Upper lobe of left lung (tissue), 6 donors: ENCODE measurements around the gene GP1BB. TPM values are rescaled to one million over a fixed set of nuclear protein-coding genes. Genes with fewer than 3 reads are reported as not detected.
"Not testable (repeated sequence)": the region's sequence is repeated elsewhere in the genome, so short reads cannot be mapped to it uniquely, and the experiment has no call there.

Source experiments
- ATAC-seq, 2 donors: fragments of 200-7000 bp; cut with Tn5 transposase; one replicate each; pipeline ENCODE4 v1.9.1; 2022; ENCODE audit warnings: mild to moderate bottlenecking in 2 of 2, moderate library complexity in 2 of 2; ENCODE audit not compliant: low FRiP score in 2 of 2
- DNase-seq, 2 donors: peaks; one replicate each; pipeline ENCODE4 v3.0.0-alpha.2; 2019 to 2020
- H3K27ac ChIP-seq, 4 donors: fragments of 200-600 bp; sonication (generic); one replicate each; pipeline ENCODE4 v1.5.1; 2016 to 2019
- H3K27me3 ChIP-seq, 4 donors: fragments of 200-600 bp; sonication (generic); one replicate each; pipeline ENCODE4 v1.5.1; 2017 to 2019
- H3K36me3 ChIP-seq, 4 donors: fragments of 200-600 bp; sonication (generic); one replicate each; pipeline ENCODE4 v1.5.1; 2016 to 2019
- H3K4me1 ChIP-seq, 4 donors: fragments of 200-600 bp; sonication (generic); one replicate each; pipeline ENCODE4 v1.5.1; 2018 to 2019
- H3K4me3 ChIP-seq, 4 donors: fragments of 200-600 bp; sonication (generic); one replicate each; pipeline ENCODE4 v1.5.1; 2017 to 2019; ENCODE audit warnings: mild to moderate bottlenecking in 2 of 4, moderate library complexity in 1 of 4
- H3K9me3 ChIP-seq, 4 donors: fragments of 200-600 bp; sonication (generic); one replicate each; pipeline ENCODE4 v1.5.1; 2018 to 2019
- CTCF ChIP-seq, 6 experiments: fragments of 450-650 bp in 4 of 6; fragments of 200-600 bp in 2 of 6; sonication (generic) in 2 of 6; IDR thresholded peaks; one replicate each; pipeline ENCODE4 v1.5.1; 2016 to 2019; ENCODE audit warnings: antibody characterized with exemption in 6 of 6
- EP300 ChIP-seq, 4 donors: sonication (generic); formaldehyde crosslinking; IDR thresholded peaks; one replicate each; pipeline ENCODE4 v1.5.1; 2017; ENCODE audit warnings: antibody characterized with exemption in 4 of 4, control low read depth in 2 of 4
- POLR2A ChIP-seq, 4 donors: fragments of 450-650 bp; IDR thresholded peaks; one replicate each; pipeline ENCODE4 v1.5.1; 2016 to 2017; ENCODE audit warnings: antibody characterized with exemption in 4 of 4, mild to moderate bottlenecking in 2 of 4
- POLR2AphosphoS5 ChIP-seq, 2 donors: sonication (generic); formaldehyde crosslinking; IDR thresholded peaks; one replicate each; pipeline ENCODE4 v1.5.1; 2017; ENCODE audit warnings: antibody characterized with exemption in 2 of 2
- WGBS, 2 donors: methylation state at CpG; one replicate each; pipeline ENCODE4 v1.1.5; 2017 to 2018; 5-methylcytosine and 5-hydroxymethylcytosine counted together
- total RNA-seq, 6 donors: library from RNA; depleted of rRNA in 4 of 6; stranded (reverse); fragments of >200 nt in 4 of 6; gene quantifications; one replicate each; pipeline versions ENCODE4 v1.1.0 to v1.2.1, GENCODE V29; 2016 to 2021
- donor health status: DM: no; HTN: no; CAD: no; lungs with moderate emphysema.
- donor health status: DM: no; HTN: yes; CAD: no; lungs with severe emphysema.

Gene GP1BB
- total RNA-seq, 6 donors from 2014 or later: 1.5 to 23.7 (median 6.6) TPM

GRCh38 chr22:19693581-19693980, 29.8 kb upstream of the GP1BB start:
- 93 to 96% methylated on average over 13 to 14 of the region's 14 CpGs for WGBS, 2 donors
- TF ChIP-seq POLR2A (IDR thresholded peaks at IDR 0.05): no peak
- no peak for TF ChIP-seq POLR2AphosphoS5 (IDR thresholded peaks at IDR 0.05)
- no peak for TF ChIP-seq EP300 (IDR thresholded peaks at IDR 0.05)
- no peak for TF ChIP-seq CTCF (IDR thresholded peaks at IDR 0.05)
- Histone ChIP-seq H3K9me3 (no peaks in the 10 kb centered on the region), H3K27me3 (peaks cover 0 to 2% (median 0%) of the 10 kb centered on the region in 4 donors), H3K36me3 (no peaks in the 10 kb centered on the region), H3K27ac (no peak overlapping the region), H3K4me1 (peaks cover 0 to 20% (median 3%) of the 10 kb centered on the region in 4 donors), H3K4me3 (no peak overlapping the region)
- no peak for ATAC-seq
- no peak for DNase-seq

GRCh38 chr22:19693981-19694670, 29.2 kb upstream of the GP1BB start:
- no peak overlapping the region for H3K27ac ChIP-seq
- H3K36me3 ChIP-seq: no peaks in the 10 kb centered on the region
- no peaks in the 10 kb centered on the region for H3K9me3 ChIP-seq
- H3K27me3 ChIP-seq: peaks cover 0 to 1% (median 0%) of the 10 kb centered on the region in 4 donors
- 79 to 88% methylated on average over 10 to 12 of the region's 12 CpGs for WGBS, 2 donors
- TF ChIP-seq EP300 (IDR thresholded peaks at IDR 0.05): no peak
- TF ChIP-seq CTCF (IDR thresholded peaks at IDR 0.05): no peak
- no peak for TF ChIP-seq POLR2A (IDR thresholded peaks at IDR 0.05)
- TF ChIP-seq POLR2AphosphoS5 (IDR thresholded peaks at IDR 0.05): no peak
- ATAC-seq (no peak), DNase-seq (no peak)
- peaks cover 0 to 17% (median 3%) of the 10 kb centered on the region in 4 donors for H3K4me1 ChIP-seq
- no peak overlapping the region for H3K4me3 ChIP-seq

- H3K4me1 ChIP-seq: peaks cover 0 to 13% (median 3%) of the 10 kb centered on the region in 4 donors
- no peaks in the 10 kb centered on the region for H3K9me3 ChIP-seq
- no peaks in the 10 kb centered on the region for H3K36me3 ChIP-seq
- H3K4me3 ChIP-seq: no peak overlapping the region
- TF ChIP-seq EP300 (IDR thresholded peaks at IDR 0.05) (no peak), CTCF (IDR thresholded peaks at IDR 0.05) (no peak), POLR2A (IDR thresholded peaks at IDR 0.05) (no peak), POLR2AphosphoS5 (IDR thresholded peaks at IDR 0.05) (no peak)
- H3K27me3 ChIP-seq: no peaks in the 10 kb centered on the region
- ATAC-seq (no peak), DNase-seq (no peak)
- 88 to 95% methylated on average over 5 to 13 of the region's 13 CpGs for WGBS, 2 donors
- no peak overlapping the region for H3K27ac ChIP-seq
These were observed 28.6 kb upstream of the GP1BB start for GRCh38 chr22:19694696-19695095.

GRCh38 chr22:19696504-19697276, 26.6 kb upstream of the GP1BB start:
- no peak for TF ChIP-seq CTCF (IDR thresholded peaks at IDR 0.05)
- no peak for TF ChIP-seq POLR2A (IDR thresholded peaks at IDR 0.05)
- no peak for TF ChIP-seq POLR2AphosphoS5 (IDR thresholded peaks at IDR 0.05)
- TF ChIP-seq EP300 (IDR thresholded peaks at IDR 0.05): no peak
- H3K36me3 ChIP-seq: no peaks in the 10 kb centered on the region
- no peak overlapping the region for H3K4me3 ChIP-seq
- ATAC-seq (no peak), DNase-seq (no peak)
- H3K9me3 ChIP-seq: no peaks in the 10 kb centered on the region
- no peak overlapping the region for H3K27ac ChIP-seq
- 86 to 100% methylated on average over 1 to 2 of the region's 2 CpGs for WGBS, 2 donors
- H3K4me1 ChIP-seq: peaks cover 0 to 5% (median 1%) of the 10 kb centered on the region in 4 donors
- H3K27me3 ChIP-seq: no peaks in the 10 kb centered on the region

GRCh38 chr22:19697871-19698270, 25.5 kb upstream of the GP1BB start:
- not testable (repeated sequence) for DNase-seq, H3K4me1 ChIP-seq, H3K9me3 ChIP-seq, ATAC-seq, H3K27me3 ChIP-seq, H3K36me3 ChIP-seq, H3K27ac ChIP-seq, H3K4me3 ChIP-seq
- WGBS, 2 donors: 68 to 73% methylated on average over 1 of the region's 1 CpG
